IMR-90 (cell line): ENCODE results near the gene SLC2A11. TPM values are rescaled to one million over a fixed set of nuclear protein-coding genes. Genes with fewer than 3 reads are reported as not detected.
"Not testable (repeated sequence)": the region's sequence is repeated elsewhere in the genome, so short reads cannot be mapped to it uniquely, and the experiment has no call there.

Experiments
- ATAC-seq: fragments of 200-7000 bp; cut with Tn5 transposase; 2 replicates; pipeline ENCODE4 v1.9.1; 2020; ENCODE audit warnings: low read depth, mild to moderate bottlenecking, moderate library complexity
- BruUV-seq: library from RNA; stranded (reverse); fragments of 400-500 nt; replicated peaks from 2 replicates; lab custom pipeline; 2021; lab: Mats Ljungman, UMichigan
- CTCF ChIA-PET: fragments of 300-600 bp; formaldehyde crosslinking; extraction: SDS; loops from one replicate; lab custom pipeline; 2021; ENCODE audit warnings: antibody characterized with exemption; lab: Yijun Ruan, JAX
- POLR2A ChIA-PET: fragments of 300-600 bp; sonication (Branson Sonifier 250); formaldehyde crosslinking; loops from one replicate; lab custom pipeline; 2022; ENCODE audit warnings: antibody characterized with exemption; ENCODE audit not compliant: unreplicated experiment; lab: Charles Lee
- DNase-seq: peaks from one replicate; pipeline ENCODE4 v3.0.0; 2013
- H2AFZ ChIP-seq: replicated peaks from 2 replicates; pipeline ENCODE3; 2013; ENCODE audit warnings: low read length, mild to moderate bottlenecking; ENCODE audit not compliant: poor library complexity
- H2AK5ac ChIP-seq: 2 replicates; pipeline ENCODE4 v1.6.1; 2013; ENCODE audit warnings: low read depth, low read length, inconsistent platforms
- H2AK9ac ChIP-seq: replicated peaks from 2 replicates; pipeline ENCODE3; 2013; ENCODE audit warnings: mild to moderate bottlenecking, low read depth, low read length, moderate library complexity; ENCODE audit not compliant: poor library complexity
- H2BK120ac ChIP-seq: 2 replicates; pipeline ENCODE4 v1.6.1; 2013; ENCODE audit warnings: low read depth, low read length, inconsistent platforms
- H2BK15ac ChIP-seq: 3 replicates; pipeline ENCODE4 v1.6.1; 2013; ENCODE audit warnings: low read depth, low read length, inconsistent platforms
- H2BK20ac ChIP-seq: 2 replicates; pipeline ENCODE4 v1.6.1; 2013; ENCODE audit warnings: low read depth, mild to moderate bottlenecking, inconsistent platforms, low read length, moderate library complexity
- H2BK5ac ChIP-seq: 2 replicates; pipeline ENCODE4 v1.6.1; 2013; ENCODE audit warnings: mild to moderate bottlenecking, low read depth, low read length, inconsistent platforms; ENCODE audit not compliant: poor library complexity, severe bottlenecking
- H3K14ac ChIP-seq: replicated peaks from 2 replicates; pipeline ENCODE4 v1.6.1; 2013; ENCODE audit warnings: low read depth, low read length, inconsistent platforms
- H3K18ac ChIP-seq: 2 replicates; pipeline ENCODE4 v1.6.1; 2013; ENCODE audit warnings: low read depth, low read length, control low read depth
- H3K23ac ChIP-seq: 2 replicates; pipeline ENCODE4 v1.6.1; 2013; ENCODE audit warnings: low read depth, low read length, inconsistent platforms
- H3K27ac ChIP-seq: 2 replicates; pipeline ENCODE4 v1.5.1; 2013; ENCODE audit warnings: mild to moderate bottlenecking, control low read depth, low read length; ENCODE audit not compliant: insufficient read depth
- H3K27me3 ChIP-seq: 2 replicates; pipeline ENCODE4 v1.6.1; 2013; ENCODE audit warnings: low read length; ENCODE audit not compliant: control insufficient read depth, insufficient read depth
- H3K36me3 ChIP-seq: 2 replicates; pipeline ENCODE4 v1.6.1; 2013; ENCODE audit warnings: low read length, mixed read lengths; ENCODE audit not compliant: control insufficient read depth, insufficient read depth
- H3K4ac ChIP-seq: 2 replicates; pipeline ENCODE4 v1.6.1; 2013; ENCODE audit warnings: low read depth, low read length, inconsistent platforms
- H3K4me1 ChIP-seq: 2 replicates; pipeline ENCODE4 v1.6.1; 2013; ENCODE audit warnings: low read length, mixed read lengths; ENCODE audit not compliant: control insufficient read depth, insufficient read depth
- H3K4me2 ChIP-seq: 2 replicates; pipeline ENCODE4 v1.6.1; 2013; ENCODE audit warnings: low read depth, mild to moderate bottlenecking, control low read depth, low read length, moderate library complexity
- H3K4me3 ChIP-seq: 2 replicates; pipeline ENCODE4 v1.5.1; 2013; ENCODE audit warnings: low read depth, mild to moderate bottlenecking, control low read depth, low read length, moderate library complexity; ENCODE audit not compliant: insufficient read depth
- H3K56ac ChIP-seq: 2 replicates; pipeline ENCODE4 v1.6.1; 2013; ENCODE audit warnings: low read length, inconsistent platforms; ENCODE audit not compliant: insufficient read depth; ENCODE audit errors: extremely low read depth
- H3K79me1 ChIP-seq, 2 experiments: 2 replicates each; pipeline ENCODE4 v1.6.1; 2013; ENCODE audit warnings: low read length in 2 of 2, inconsistent platforms in 1 of 2, low read depth in 1 of 2
- H3K9ac ChIP-seq: 2 replicates; pipeline ENCODE4 v1.6.1; 2013; ENCODE audit warnings: low read depth, low read length, control low read depth
- H3K9me1 ChIP-seq: 2 replicates; pipeline ENCODE4 v1.6.1; 2013; ENCODE audit warnings: low read length, inconsistent platforms; ENCODE audit not compliant: insufficient read depth
- H3K9me3 ChIP-seq: 2 replicates; pipeline ENCODE4 v1.6.1; 2013; ENCODE audit warnings: low read length; ENCODE audit not compliant: control insufficient read depth, insufficient read depth
- H4K20me1 ChIP-seq: 2 replicates; pipeline ENCODE4 v1.6.1; 2013; ENCODE audit warnings: low read length, inconsistent platforms; ENCODE audit not compliant: insufficient read depth
- H4K5ac ChIP-seq: 2 replicates; pipeline ENCODE4 v1.6.1; 2013; ENCODE audit warnings: mild to moderate bottlenecking, low read depth, low read length, control low read depth
- H4K8ac ChIP-seq, 2 experiments: 2 replicates each; pipeline ENCODE4 v1.6.1; 2013; ENCODE audit warnings: low read depth in 2 of 2, low read length in 2 of 2, control low read depth in 1 of 2, inconsistent platforms in 1 of 2
- H4K91ac ChIP-seq: 2 replicates; pipeline ENCODE4 v1.6.1; 2013; ENCODE audit warnings: low read depth, low read length, inconsistent platforms; ENCODE audit not compliant: insufficient read depth
- NFE2L2 ChIP-seq: fragments of 150-350 bp; IDR thresholded peaks from 2 replicates; pipeline ENCODE4 v1.6.1; 2016; ENCODE audit warnings: low read depth, mild to moderate bottlenecking, low read length
- WGBS, 2 experiments: methylation state at CpG; one replicate each; pipeline versions ENCODE4 v1.1.5 to v1.1.7; 2013; ENCODE audit warnings: missing lambda C conversion rate in 2 of 2; ENCODE audit not compliant: insufficient read length in 1 of 2; ENCODE audit errors: extremely low coverage in 2 of 2; 5-methylcytosine and 5-hydroxymethylcytosine counted together
- dilution Hi-C: fragments of 300-500 bp; cut with HindIII; formaldehyde crosslinking; loops from one replicate; pipeline ENCODE4 v1.14.3; 2018; ENCODE audit warnings: low sequenced_read_pairs; ENCODE audit not compliant: unreplicated experiment
- in situ Hi-C: fragments of 300-500 bp; cut with MboI; formaldehyde crosslinking; loops from 3 replicates; pipeline ENCODE4 v1.14.3; 2019; ENCODE audit warnings: low sequenced_read_pairs, inconsistent platforms, mixed read lengths
- intact Hi-C: fragments of 100-400 bp; cut with micrococcal nuclease; formaldehyde crosslinking; loops from 2 replicates; pipeline ENCODE4 v1.10.0; 2022
- polyA plus RNA-seq, 3 experiments: library from polyadenylated mRNA; depleted of rRNA; stranded (reverse); fragments of >200 nt; gene quantifications; 2 replicates each; pipeline ENCODE4 v1.2.3, GENCODE V29; 2012; ENCODE audit warnings: low replicate concordance in 1 of 3
- total RNA-seq: library from RNA; depleted of rRNA; stranded (reverse); fragments of >200 nt; gene quantifications from 2 replicates; pipeline ENCODE4 v1.2.3, GENCODE V29; 2012

SLC2A11 gene
- total and polyA plus RNA-seq, 2 of the 4 experiments (the other 2 are of a cell fraction) = 3.2 to 8.7 TPM

- H4K20me1 ChIP-seq, H3K4me2 ChIP-seq, CTCF ChIA-PET, BruUV-seq, POLR2A ChIA-PET, ATAC-seq, H3K27me3 ChIP-seq, intact Hi-C loops, dilution Hi-C loops, H3K4me1 ChIP-seq, H3K9me1 ChIP-seq, in situ Hi-C loops, H3K9me3 ChIP-seq, H3K36me3 ChIP-seq, H3K79me1 ChIP-seq, DNase-seq, H3K4me3 ChIP-seq: not testable (repeated sequence)
- WGBS, 2 experiments = no CpG with 5 or more reads among the region's 1 CpG
- peak overlapping the region; percentile 36 to 91 for H4K8ac ChIP-seq
- H2AFZ ChIP-seq = peak overlapping the region; percentile 18
- peak overlapping the region; percentile 98 for H2BK5ac ChIP-seq
- H3K23ac ChIP-seq = peak overlapping the region; percentile 68; the same call in 1 of the 2 replicates
- 0 out of 2 replicates have a peak, but pooled peaks have one; percentile 43 for TF ChIP-seq NFE2L2
- H3K4ac ChIP-seq = peak overlapping the region; percentile 95
- H4K5ac ChIP-seq = peak overlapping the region; percentile 95
- H3K56ac ChIP-seq = peak overlapping the region; percentile 45; the same call in 1 of the 2 replicates
- peak overlapping the region; percentile 98 for H2BK120ac ChIP-seq
- peak overlapping the region; percentile 98 for H3K27ac ChIP-seq
- H3K18ac ChIP-seq = peak overlapping the region; percentile 95
- peak overlapping the region; percentile 7 for H2AK9ac ChIP-seq
- H2BK15ac ChIP-seq = peak overlapping the region; percentile 89
- H3K14ac ChIP-seq = peak overlapping the region; percentile 90
- peak overlapping the region; percentile 94 for H2BK20ac ChIP-seq
- H3K9ac ChIP-seq = peak overlapping the region; percentile 57
- H2AK5ac ChIP-seq = peak overlapping the region; percentile 89
- peak overlapping the region; percentile 89 for H4K91ac ChIP-seq
These were observed 62.6 kb downstream of the SLC2A11 start for GRCh38 chr22:23920267-23920611.
